DOHH2 (cell line): ENCODE measurements around the gene ARL17A.
"Not testable (repeated sequence)": the region's sequence is repeated elsewhere in the genome, so short reads cannot be mapped to it uniquely, and the experiment has no call there.

Experiments used
- H3F3A ChIP-seq: fragments of 200-600 bp; sonication (generic), shearing (Covaris generic); 2 replicates; pipeline ENCODE4 v1.6.0; 2016; ENCODE audit warnings: antibody characterized with exemption, mild to moderate bottlenecking; ENCODE audit not compliant: control insufficient read depth, insufficient read depth
- H3K27ac ChIP-seq: fragments of 200-600 bp; sonication (generic); 2 replicates; pipeline ENCODE4 v1.5.1; 2014; ENCODE audit warnings: low read depth, mild to moderate bottlenecking, low read length, moderate library complexity
- H3K27me3 ChIP-seq: fragments of 200-600 bp; sonication (generic); 2 replicates; pipeline ENCODE4 v1.6.1; 2014; ENCODE audit warnings: mild to moderate bottlenecking, low read length, mixed read lengths; ENCODE audit not compliant: control insufficient read depth
- H3K36me3 ChIP-seq: fragments of 200-600 bp; sonication (generic); 2 replicates; pipeline ENCODE4 v1.6.1; 2014; ENCODE audit warnings: mild to moderate bottlenecking, low read length, moderate library complexity, mixed read lengths; ENCODE audit not compliant: control insufficient read depth
- H3K4me1 ChIP-seq: fragments of 200-600 bp; sonication (generic); 2 replicates; pipeline ENCODE4 v1.6.1; 2014; ENCODE audit warnings: mild to moderate bottlenecking, low read length, mixed read lengths; ENCODE audit not compliant: control insufficient read depth
- H3K4me2 ChIP-seq: fragments of 200-600 bp; sonication (generic); 2 replicates; pipeline ENCODE4 v1.6.0; 2014; ENCODE audit warnings: mild to moderate bottlenecking, low read length, moderate library complexity
- H3K4me3 ChIP-seq: fragments of 200-600 bp; sonication (generic); 2 replicates; pipeline ENCODE4 v1.5.1; 2014; ENCODE audit warnings: mild to moderate bottlenecking, low read length, mixed read lengths
- H3K79me2 ChIP-seq: fragments of 200-600 bp; sonication (generic); 2 replicates; pipeline ENCODE4 v1.6.1; 2014; ENCODE audit warnings: mild to moderate bottlenecking, low read length, mixed read lengths; ENCODE audit not compliant: control insufficient read depth
- H3K9me2 ChIP-seq: fragments of 200-600 bp; sonication (generic); replicated peaks from 2 replicates; pipeline ENCODE4 v1.6.1; 2014; ENCODE audit warnings: mild to moderate bottlenecking, low read length, mixed read lengths; ENCODE audit not compliant: control insufficient read depth
- H3K9me3 ChIP-seq: fragments of 200-600 bp; sonication (generic); 2 replicates; pipeline ENCODE4 v1.6.1; 2014; ENCODE audit warnings: antibody characterized with exemption, low read length, mixed read lengths; ENCODE audit not compliant: control insufficient read depth, insufficient read depth
- H4K20me1 ChIP-seq: fragments of 200-600 bp; sonication (generic); 2 replicates; pipeline ENCODE4 v1.6.0; 2014; ENCODE audit warnings: low read depth, mild to moderate bottlenecking, antibody characterized with exemption, low read length, moderate library complexity; ENCODE audit not compliant: control insufficient read depth, insufficient read depth

The ARL17A gene

DNA sequence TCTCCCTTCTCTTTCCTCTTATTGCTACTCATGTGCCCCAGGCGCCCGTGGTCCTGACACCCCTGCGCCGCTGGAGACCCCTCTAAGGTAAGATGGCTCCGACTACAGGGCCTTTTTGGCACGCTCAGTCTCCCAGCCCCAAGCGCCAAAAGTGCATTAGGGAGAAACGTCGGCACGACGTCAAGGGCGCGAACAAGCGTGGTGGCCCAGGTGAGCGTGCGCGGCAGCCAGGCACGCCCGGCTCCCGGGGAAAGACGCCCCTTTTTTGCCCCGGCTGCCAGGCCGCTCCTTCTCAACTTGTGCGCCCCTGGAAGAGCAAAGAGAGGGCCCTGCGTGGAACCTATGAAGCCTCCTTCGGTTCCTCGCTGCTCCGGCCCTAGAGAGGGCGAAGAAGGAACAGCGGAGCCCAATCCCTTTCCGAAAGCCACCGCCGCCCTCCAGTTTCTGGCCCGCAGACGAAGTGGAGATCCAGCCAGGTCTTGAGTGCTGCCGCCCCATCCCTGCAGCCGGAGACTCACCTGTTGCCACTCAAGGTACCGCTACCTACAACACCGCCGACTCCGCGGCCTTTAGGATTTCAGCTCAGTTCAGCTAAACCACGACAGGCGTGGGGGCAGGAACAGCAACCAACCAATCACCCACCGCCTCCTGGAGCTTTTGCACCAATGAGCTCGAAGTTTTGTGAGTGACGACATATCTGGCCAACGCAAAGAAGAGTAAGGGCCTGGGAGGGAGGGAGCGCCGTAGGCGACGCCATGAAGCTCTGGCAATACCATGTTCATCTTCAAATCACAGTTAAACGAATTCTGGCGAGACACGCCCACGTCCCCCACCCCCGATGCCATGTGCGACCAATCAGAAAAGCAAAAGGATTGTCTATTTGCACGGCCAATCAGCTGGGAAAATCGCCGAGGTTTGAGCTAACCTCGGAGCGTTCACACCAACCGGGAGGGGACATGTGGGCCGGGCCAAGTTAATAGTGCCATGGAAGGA lies at the start of gene ARL17A:
Gene ARL17A (minus strand): TSS at position 609 of the 993 bp plus-strand sequence. CDS start 3,369 bp downstream, outside the sequence.
- not testable (repeated sequence) for H3K4me2 ChIP-seq

DNA sequence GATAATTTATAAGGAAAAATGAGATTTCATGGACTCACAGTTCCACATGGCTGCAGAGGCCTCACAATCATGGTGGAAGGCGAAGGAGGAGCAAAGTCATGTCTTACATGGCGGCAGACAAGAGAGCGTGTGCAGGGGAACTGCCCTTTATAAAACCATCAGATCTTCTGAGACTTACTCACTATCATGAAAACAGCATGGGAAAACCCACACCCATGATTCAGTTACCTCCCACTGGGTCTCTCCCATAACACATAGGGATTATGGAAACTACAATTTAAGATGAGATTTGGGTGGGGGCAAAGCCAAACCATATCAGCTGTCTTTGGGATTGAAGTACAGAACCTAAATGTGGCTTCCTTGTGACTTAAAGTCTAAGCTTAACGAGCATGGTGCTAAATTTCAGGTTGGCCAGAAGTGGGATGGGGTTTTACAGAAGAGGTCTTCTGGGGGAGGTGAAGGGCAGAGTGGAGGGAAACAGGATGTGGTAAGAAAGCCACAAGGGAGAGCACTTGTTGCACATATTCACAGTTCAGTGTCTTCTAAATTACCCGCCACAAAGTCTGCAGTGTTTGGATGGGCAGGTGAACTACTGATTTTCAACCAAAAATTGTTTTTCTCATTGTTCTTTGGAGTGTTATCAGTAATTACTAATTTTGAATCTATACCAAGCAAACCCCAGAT lies 49.4 kb upstream of the ARL17A start:
- not testable (repeated sequence) for H3K27me3 ChIP-seq, H3K4me3 ChIP-seq, H3K4me2 ChIP-seq, H3F3A ChIP-seq, H3K27ac ChIP-seq, H3K4me1 ChIP-seq, H3K79me2 ChIP-seq, H3K36me3 ChIP-seq, H3K9me2 ChIP-seq, H3K9me3 ChIP-seq, H4K20me1 ChIP-seq

More for the DNA sequence above, at the start of gene ARL17A:
- H4K20me1 ChIP-seq, H3K36me3 ChIP-seq, H3K27ac ChIP-seq, H3K9me3 ChIP-seq, H3K4me1 ChIP-seq, H3K27me3 ChIP-seq, H3K9me2 ChIP-seq, H3F3A ChIP-seq, H3K79me2 ChIP-seq: not testable (repeated sequence)
- H3K4me3 ChIP-seq = peak within 1 kb of the TSS; percentile 49

DNA sequence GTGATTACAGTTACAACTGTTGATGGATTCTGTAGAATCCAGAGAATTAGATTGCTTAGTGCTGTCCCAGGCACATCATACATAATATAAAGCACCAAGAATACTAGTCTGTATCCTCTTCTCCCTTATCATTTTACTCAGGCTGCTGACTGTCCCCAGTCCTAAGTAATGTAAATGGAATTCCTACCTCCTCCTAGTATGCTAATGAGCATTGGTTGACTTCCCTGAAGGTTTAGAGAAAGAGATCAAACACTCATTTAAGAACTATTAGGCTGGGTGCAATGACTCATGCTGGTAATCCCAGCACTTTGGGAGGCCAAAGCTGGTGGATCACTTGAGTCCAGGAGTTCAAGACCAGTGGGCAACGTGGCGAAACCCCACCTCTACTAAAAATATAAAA lies 48.0 kb upstream of the ARL17A start:
- H3K79me2 ChIP-seq, H4K20me1 ChIP-seq, H3K9me2 ChIP-seq, H3K4me2 ChIP-seq, H3K27me3 ChIP-seq, H3K4me1 ChIP-seq, H3K9me3 ChIP-seq, H3K4me3 ChIP-seq, H3F3A ChIP-seq, H3K27ac ChIP-seq, H3K36me3 ChIP-seq: not testable (repeated sequence)

DNA sequence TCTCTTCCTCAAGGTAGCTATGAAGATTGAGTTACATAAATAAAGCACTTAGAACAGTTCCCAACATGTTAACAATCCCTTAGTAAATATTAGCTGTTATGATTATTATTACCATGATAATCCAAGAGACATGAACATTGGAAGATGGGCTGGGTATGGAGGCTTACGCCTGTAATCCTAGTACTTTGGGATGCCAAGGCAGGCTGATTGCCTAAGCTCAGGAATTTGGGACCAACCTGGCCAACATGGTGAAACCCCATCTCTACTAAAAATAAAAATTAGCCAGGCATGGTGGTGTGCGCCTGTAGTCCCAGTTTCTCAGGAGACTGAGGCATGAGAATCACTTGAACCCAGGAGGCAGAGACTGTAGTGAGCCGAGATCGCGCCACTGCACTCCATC lies 45.2 kb upstream of the ARL17A start:
- not testable (repeated sequence) for H4K20me1 ChIP-seq, H3K4me2 ChIP-seq, H3K9me2 ChIP-seq, H3K9me3 ChIP-seq, H3F3A ChIP-seq, H3K36me3 ChIP-seq, H3K4me3 ChIP-seq, H3K4me1 ChIP-seq, H3K79me2 ChIP-seq, H3K27ac ChIP-seq, H3K27me3 ChIP-seq

DNA sequence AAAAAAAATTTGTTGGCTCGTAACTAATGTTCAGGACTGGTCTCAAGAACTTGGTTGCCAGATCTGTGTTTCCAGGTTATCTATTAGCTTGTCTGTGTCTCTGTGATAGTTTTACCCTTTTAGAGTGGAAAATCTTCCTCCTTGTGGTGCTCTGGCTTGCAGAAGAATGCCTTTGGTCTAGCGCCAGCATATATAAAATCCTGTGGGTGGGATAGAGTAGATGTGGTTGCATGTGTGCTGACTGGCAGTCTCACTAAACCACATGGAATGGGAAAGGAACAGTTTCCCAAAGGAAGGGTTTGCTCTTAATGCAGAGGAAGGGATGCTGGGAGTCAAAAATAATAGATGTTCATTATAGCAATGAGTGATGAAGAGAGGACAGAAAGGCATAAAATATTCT lies 44.3 kb upstream of the ARL17A start:
- H3K9me3 ChIP-seq, H3K36me3 ChIP-seq, H3K9me2 ChIP-seq, H3K27ac ChIP-seq, H3K4me2 ChIP-seq, H3K79me2 ChIP-seq, H4K20me1 ChIP-seq, H3K4me3 ChIP-seq, H3K27me3 ChIP-seq, H3K4me1 ChIP-seq, H3F3A ChIP-seq: not testable (repeated sequence)

DNA sequence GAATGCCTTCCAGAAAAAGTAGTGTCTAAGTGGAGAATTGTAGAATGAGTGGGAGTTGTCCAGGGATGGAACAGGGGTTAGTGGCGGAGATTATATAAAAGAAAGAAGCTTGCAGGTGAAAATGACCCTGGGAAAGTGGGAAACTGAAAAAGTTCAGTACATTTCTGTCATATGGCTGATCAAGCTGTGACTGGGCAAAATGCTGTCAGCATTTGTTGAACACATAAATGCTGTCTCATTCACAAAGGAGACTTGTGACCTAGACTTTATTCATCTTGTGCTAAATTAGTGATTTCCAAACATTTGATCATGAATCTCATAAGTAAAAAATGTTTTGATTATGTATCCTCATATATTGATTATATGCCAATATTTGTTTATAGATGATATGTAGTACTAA lies 39.5 kb upstream of the ARL17A start:
- not testable (repeated sequence) for H3K9me2 ChIP-seq, H3K4me1 ChIP-seq, H3K4me2 ChIP-seq, H3K36me3 ChIP-seq, H3K27ac ChIP-seq, H3K27me3 ChIP-seq, H3K79me2 ChIP-seq, H3F3A ChIP-seq, H3K4me3 ChIP-seq, H4K20me1 ChIP-seq, H3K9me3 ChIP-seq

DNA sequence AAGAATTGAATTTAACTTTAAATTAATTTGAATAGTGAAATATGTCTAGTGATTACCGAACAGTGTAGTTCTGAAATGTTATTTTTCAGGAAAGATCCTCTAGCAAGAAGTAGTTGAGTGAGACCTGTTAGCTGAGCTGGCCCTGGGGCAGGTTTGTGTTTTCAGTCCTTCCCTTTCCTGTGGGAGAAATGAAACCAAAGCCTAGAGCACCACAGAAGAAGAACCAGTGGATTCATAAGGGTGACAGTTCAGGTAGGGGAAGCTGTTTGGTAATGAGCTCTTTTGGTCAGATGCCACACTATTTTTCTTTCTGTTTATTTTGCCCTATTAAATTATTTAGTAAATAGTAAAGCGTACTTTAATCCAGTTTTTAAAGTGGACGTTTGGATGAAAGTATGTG lies 37.6 kb upstream of the ARL17A start:
- not testable (repeated sequence) for H3K4me1 ChIP-seq, H3K4me2 ChIP-seq, H3K36me3 ChIP-seq, H3K27me3 ChIP-seq, H3K9me3 ChIP-seq, H3K27ac ChIP-seq, H4K20me1 ChIP-seq, H3K79me2 ChIP-seq, H3K9me2 ChIP-seq, H3F3A ChIP-seq, H3K4me3 ChIP-seq

DNA sequence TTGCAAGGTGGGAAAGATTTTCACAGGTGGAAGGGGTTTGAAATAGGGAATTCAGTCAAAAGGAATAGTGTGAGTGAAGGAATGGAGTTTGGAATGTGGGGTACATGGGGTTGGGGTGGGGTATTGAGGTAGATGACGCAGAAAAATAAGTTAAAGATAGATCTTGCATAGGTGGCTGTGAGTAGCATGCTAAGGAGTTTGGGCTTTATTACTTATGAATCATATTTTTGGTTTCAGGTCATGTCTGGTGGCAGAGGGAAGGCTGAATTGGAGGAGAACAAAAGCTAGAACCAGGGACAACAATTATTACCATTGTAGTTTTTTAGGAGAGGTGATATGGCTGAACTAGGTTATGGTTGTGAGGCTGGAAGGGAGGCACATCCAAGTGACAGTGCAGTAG lies 34.4 kb upstream of the ARL17A start:
- not testable (repeated sequence) for H3K79me2 ChIP-seq, H3K27ac ChIP-seq, H3F3A ChIP-seq, H3K27me3 ChIP-seq, H3K4me2 ChIP-seq, H4K20me1 ChIP-seq, H3K4me3 ChIP-seq, H3K9me2 ChIP-seq, H3K4me1 ChIP-seq, H3K9me3 ChIP-seq, H3K36me3 ChIP-seq
